Measurements from ENCODE around the gene SMPX.
"Not testable (repeated sequence)": the region's sequence is repeated elsewhere in the genome, so short reads cannot be mapped to it uniquely, and the experiment has no call there.

SMPX gene

GRCh38 chrX:21757960-21758359 is at the start of gene SMPX:
TSS of gene SMPX (minus strand) at chrX:21758116. CDS start at chrX:21754290, 3,826 bp downstream.
- no peak for DNase-seq

- DNase-seq, result no peak
Observed at GRCh38 chrX:21806691-21807090, 48.8 kb upstream of the SMPX start.

GRCh38 chrX:21802839-21803238 is 44.9 kb upstream of the SMPX start:
- no peak for DNase-seq

- no peak for DNase-seq
Observed at GRCh38 chrX:21802054-21802670, 44.2 kb upstream of the SMPX start.

- no peak for DNase-seq
Observed at GRCh38 chrX:21800344-21800770, 42.4 kb upstream of the SMPX start.

GRCh38 chrX:21799767-21800166 is 41.9 kb upstream of the SMPX start:
- DNase-seq, result no peak

- DNase-seq, result peak; percentile 20
Observed at GRCh38 chrX:21798677-21799219, 40.8 kb upstream of the SMPX start.

- no peak for DNase-seq
Observed at GRCh38 chrX:21781976-21782375, 24.1 kb upstream of the SMPX start.

GRCh38 chrX:21781525-21781924 is 23.6 kb upstream of the SMPX start:
- DNase-seq, result no peak

- no peak for DNase-seq
Observed at GRCh38 chrX:21779095-21779494, 21.2 kb upstream of the SMPX start.

- DNase-seq, result no peak
Observed at GRCh38 chrX:21778236-21778635, 20.3 kb upstream of the SMPX start.

- DNase-seq, result not testable (repeated sequence)
Observed at GRCh38 chrX:21775128-21775527, 17.2 kb upstream of the SMPX start.

GRCh38 chrX:21773036-21773435 is 15.1 kb upstream of the SMPX start:
- DNase-seq, result not testable (repeated sequence)

- no peak for DNase-seq
Observed at GRCh38 chrX:21770631-21771321, 12.9 kb upstream of the SMPX start.

GRCh38 chrX:21766101-21766500 is 8.2 kb upstream of the SMPX start:
- no peak for DNase-seq

GRCh38 chrX:21764008-21764407 is 6.1 kb upstream of the SMPX start:
- no peak for DNase-seq

- DNase-seq, result no peak
Observed at GRCh38 chrX:21758488-21758887, 572 bp upstream of the SMPX start.

GRCh38 chrX:21756785-21757529 is 959 bp downstream of the SMPX start:
- no peak for DNase-seq

GRCh38 chrX:21749924-21750323 is 8.0 kb downstream of the SMPX start:
- no peak for DNase-seq

GRCh38 chrX:21748235-21748634 is 9.7 kb downstream of the SMPX start:
- no peak for DNase-seq

GRCh38 chrX:21747558-21747957 is 10.4 kb downstream of the SMPX start:
- DNase-seq, result no peak

- DNase-seq, result no peak
Observed at GRCh38 chrX:21745756-21746155, 12.2 kb downstream of the SMPX start.

GRCh38 chrX:21744721-21745120 is 13.2 kb downstream of the SMPX start:
- no peak for DNase-seq

GRCh38 chrX:21744060-21744459 is 13.9 kb downstream of the SMPX start:
- DNase-seq, result no peak
